ENCODE measurements around the gene PRXL2A.

- no peak for TF ChIP-seq POLR2A (IDR thresholded peaks at IDR 0.05)
- no peak for TF ChIP-seq CTCF (IDR thresholded peaks at IDR 0.05)
Observed at GRCh38 chr10:80405626-80406025, 2.7 kb upstream of the PRXL2A start.
